Hepatic stellate cell (primary cell): ENCODE measurements around the gene PRAF2.
A peak's percentile ranks its signal among the peaks of the same experiment; 100 is the strongest.

Source experiments
- DNase-seq: peaks from one replicate; pipeline ENCODE4 v3.0.0; 2011; ENCODE audit warnings: low spot score

Gene PRAF2

GRCh38 chrX:49042581-49043219 is 31.1 kb downstream of the PRAF2 start:
- no peak for DNase-seq

DNA sequence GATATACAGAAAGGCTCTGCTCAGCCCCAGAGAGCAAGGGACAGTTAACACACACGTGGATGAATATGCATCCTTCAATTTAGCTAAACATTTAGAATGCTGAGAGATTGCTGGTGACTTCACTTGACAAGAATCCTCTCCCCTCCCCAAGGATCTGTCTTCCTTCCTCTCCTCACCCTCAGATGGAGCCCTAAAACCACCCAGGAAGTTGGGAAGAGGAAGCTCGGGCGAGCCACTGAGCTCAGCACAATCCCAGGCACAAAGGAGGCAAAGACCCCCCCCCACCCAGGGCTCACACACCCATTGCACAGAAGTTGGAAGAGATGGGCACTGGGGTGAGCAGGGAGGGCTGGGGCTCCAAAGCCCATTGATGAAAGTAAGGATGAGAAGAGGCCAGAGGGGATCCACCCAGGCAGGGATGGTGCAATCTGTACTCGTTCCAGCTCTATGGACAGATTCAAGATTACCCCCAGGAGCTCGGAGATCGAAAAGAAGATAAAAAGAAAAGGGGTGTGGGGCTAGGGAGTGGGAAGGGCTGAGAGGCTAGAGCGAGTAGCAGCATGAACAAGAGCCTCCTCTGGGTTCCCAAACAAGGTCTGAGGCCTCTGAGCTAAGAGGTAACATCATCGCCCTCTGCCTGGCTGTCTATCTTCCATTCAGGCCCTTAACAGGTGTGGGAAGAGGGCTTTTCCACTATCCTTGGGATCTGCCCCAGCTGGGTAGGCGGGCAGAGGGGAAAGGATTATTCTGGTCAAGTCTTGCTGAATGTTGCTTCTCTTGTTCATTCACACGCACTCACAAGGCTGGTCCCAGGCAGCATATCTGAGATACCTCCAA is 31.8 kb downstream of the PRAF2 start:
- peak; percentile 49 for DNase-seq

GRCh38 chrX:49040376-49040955 is 33.3 kb downstream of the PRAF2 start:
- no peak for DNase-seq

DNA sequence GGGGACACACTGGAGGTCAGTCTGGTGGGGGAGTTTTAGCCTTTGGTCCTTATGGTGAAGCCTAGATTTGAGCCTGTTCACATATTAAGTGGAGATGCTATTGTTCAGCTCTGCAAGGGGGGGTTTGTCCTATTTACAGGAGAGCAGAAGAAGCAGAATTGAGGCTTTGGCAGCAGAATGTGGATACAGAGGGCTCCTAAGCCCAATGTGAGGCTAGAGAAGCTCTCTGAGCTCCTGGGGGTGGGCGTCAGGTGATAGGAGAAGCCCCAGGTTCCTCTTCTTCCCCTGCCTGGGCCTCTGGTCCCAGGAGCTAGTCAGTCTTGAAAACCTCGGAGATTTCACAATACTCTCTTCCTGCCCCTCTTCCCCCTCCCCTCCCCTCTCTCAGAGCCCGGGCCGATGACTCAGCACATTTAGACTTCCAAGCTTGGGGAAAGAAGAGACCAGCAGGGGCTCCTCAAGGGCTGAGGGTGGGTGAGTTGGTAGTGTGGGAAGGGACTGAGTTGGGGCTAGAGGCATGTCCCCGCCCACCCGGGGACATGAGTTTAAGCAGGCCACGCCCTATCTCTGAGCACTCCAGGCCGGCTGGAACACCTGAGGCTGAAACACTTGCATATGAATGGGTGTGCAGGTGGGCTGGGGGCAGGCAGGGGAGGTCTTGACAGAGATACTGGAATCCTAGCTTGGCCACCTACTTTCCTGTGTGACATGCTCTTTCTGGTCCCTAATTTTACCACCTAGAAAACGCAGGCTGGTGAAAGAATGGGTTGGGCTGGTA is 34.0 kb downstream of the PRAF2 start:
- peak; percentile 82 for DNase-seq

GRCh38 chrX:49037883-49038475 is 35.8 kb downstream of the PRAF2 start:
- no peak for DNase-seq

GRCh38 chrX:49030283-49030682 is 43.5 kb downstream of the PRAF2 start:
- DNase-seq, result no peak

DNA sequence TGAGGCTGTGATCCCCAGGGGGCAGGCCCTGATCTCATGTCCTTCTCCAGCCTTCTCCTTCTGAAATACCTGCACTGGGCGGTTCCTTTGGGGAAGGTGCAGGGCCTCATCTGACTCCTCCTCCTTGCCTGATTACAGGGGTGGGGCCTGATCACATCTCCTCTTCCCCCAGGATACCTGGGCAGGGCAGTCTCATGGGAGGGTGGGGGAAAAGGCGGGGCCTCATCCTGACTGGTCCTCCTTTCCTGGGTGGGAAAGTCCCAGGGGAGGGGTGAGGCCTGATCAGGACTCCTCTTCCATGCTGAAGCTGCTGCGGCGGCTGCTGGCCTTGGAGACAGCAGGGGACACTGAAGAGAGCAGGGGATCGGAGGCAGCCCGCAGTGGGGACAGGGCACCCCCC is 43.9 kb downstream of the PRAF2 start:
- DNase-seq, result no peak
